GM23248 (cell line): ENCODE data around the gene ACTN4. TPM values are rescaled to one million over a fixed set of nuclear protein-coding genes. Genes with fewer than 3 reads are reported as not detected.

Experiments
- DNase-seq: peaks from one replicate; pipeline ENCODE4 v3.0.0-alpha.2; 2015
- H2AFZ ChIP-seq: fragments of 200-600 bp; sonication (generic); 2 replicates; pipeline ENCODE4 v1.6.1; 2016; ENCODE audit warnings: antibody characterized with exemption
- H3F3A ChIP-seq: fragments of 200-600 bp; sonication (generic); 2 replicates; pipeline ENCODE4 v1.6.1; 2016; ENCODE audit warnings: mild to moderate bottlenecking, antibody characterized with exemption, mixed run types; ENCODE audit not compliant: insufficient read depth
- H3K27ac ChIP-seq: fragments of 200-600 bp; sonication (generic); 2 replicates; pipeline ENCODE4 v1.5.1; 2016; ENCODE audit warnings: mild to moderate bottlenecking
- H3K27me3 ChIP-seq: fragments of 200-600 bp; sonication (generic); replicated peaks from 2 replicates; pipeline ENCODE4 v1.6.1; 2016; ENCODE audit warnings: mild to moderate bottlenecking; ENCODE audit not compliant: insufficient read depth
- H3K36me3 ChIP-seq: fragments of 200-600 bp; sonication (generic); 2 replicates; pipeline ENCODE4 v1.6.1; 2016; ENCODE audit warnings: low read depth, mild to moderate bottlenecking
- H3K4me1 ChIP-seq: fragments of 200-600 bp; sonication (generic); 2 replicates; pipeline ENCODE4 v1.6.1; 2016; ENCODE audit warnings: mild to moderate bottlenecking; ENCODE audit not compliant: insufficient read depth
- H3K4me2 ChIP-seq: fragments of 200-600 bp; sonication (generic); one replicate; pipeline ENCODE4 v1.6.1; 2016; ENCODE audit warnings: mild to moderate bottlenecking; ENCODE audit not compliant: unreplicated experiment
- H3K4me3 ChIP-seq: fragments of 200-600 bp; sonication (generic); 2 replicates; pipeline ENCODE4 v1.5.1; 2016; ENCODE audit warnings: mild to moderate bottlenecking
- H3K79me2 ChIP-seq: fragments of 200-600 bp; sonication (generic); 2 replicates; pipeline ENCODE4 v1.6.1; 2016; ENCODE audit warnings: mild to moderate bottlenecking; ENCODE audit not compliant: insufficient read depth
- H3K9ac ChIP-seq: fragments of 200-600 bp; sonication (generic); 2 replicates; pipeline ENCODE4 v1.6.1; 2016; ENCODE audit warnings: mild to moderate bottlenecking
- H3K9me2 ChIP-seq: fragments of 200-600 bp; sonication (generic); 2 replicates; pipeline ENCODE4 v1.6.1; 2016; ENCODE audit warnings: mixed run types, mild to moderate bottlenecking, moderate library complexity; ENCODE audit not compliant: insufficient read depth
- H3K9me3 ChIP-seq: fragments of 200-600 bp; sonication (generic); one replicate; pipeline ENCODE4 v1.6.1; 2017; ENCODE audit warnings: low read depth
- H4K20me1 ChIP-seq: fragments of 200-600 bp; sonication (generic); 2 replicates; pipeline ENCODE4 v1.6.0; 2016; ENCODE audit not compliant: insufficient read depth
- EZH2 ChIP-seq: fragments of 200-600 bp; sonication (generic); IDR thresholded peaks from 2 replicates; pipeline ENCODE4 v1.6.1; 2018; ENCODE audit warnings: antibody characterized with exemption, mild to moderate bottlenecking; ENCODE audit not compliant: insufficient read depth, poor library complexity, severe bottlenecking
- EZH2phosphoT487 ChIP-seq: fragments of 200-600 bp; sonication (generic); IDR thresholded peaks from 2 replicates; pipeline ENCODE4 v1.6.1; 2018; ENCODE audit warnings: antibody characterized with exemption, moderate library complexity, mild to moderate bottlenecking, low read depth; ENCODE audit not compliant: insufficient read depth
- WGBS, 2 experiments: methylation state at CpG; one replicate each; pipeline ENCODE4 v1.1.6; 2015 to 2017; ENCODE audit warnings: low lambda C conversion rate in 2 of 2, low coverage in 1 of 2; ENCODE audit errors: missing lambda C conversion rate in 2 of 2; 5-methylcytosine and 5-hydroxymethylcytosine counted together
- in situ Hi-C: fragments of 300-500 bp; cut with MboI; formaldehyde crosslinking; loops from 2 replicates; pipeline ENCODE4 v1.15.0; 2020
- polyA plus RNA-seq: library from polyadenylated mRNA; unstranded; fragments of >200 nt; fragmentation: Nextera tagmentation; extraction: Ambion mirVana; gene quantifications from 2 replicates; pipeline ENCODE4 v1.2.1, GENCODE V29; 2016
- total RNA-seq: library from RNA; depleted of rRNA; stranded (reverse); fragments of >200 nt; shearing (Covaris generic); gene quantifications from 2 replicates; pipeline ENCODE4 v1.2.3, GENCODE V29; 2014

Gene ACTN4
- total and polyA plus RNA-seq, 2 experiments from 2014 or later = 84.6 to 477 TPM

- peaks cover 80% of the 10 kb centered on the region for H3F3A ChIP-seq
- H3K4me1 ChIP-seq = peaks cover 76% of the 10 kb centered on the region
- H3K36me3 ChIP-seq = 0 out of 2 replicates have a peak, but pooled peaks cover 3% of the 10 kb centered on the region
- no peaks in the 10 kb centered on the region for H3K9me2 ChIP-seq
- H4K20me1 ChIP-seq = no peaks in the 10 kb centered on the region; the same call in 1 of the 2 replicates
- H3K79me2 ChIP-seq = peaks cover 100% of the 10 kb centered on the region
- WGBS, 2 experiments = 24 to 30% methylated on average over 10 of the region's 10 CpGs
- peak overlapping the region; percentile 36 for H3K4me3 ChIP-seq
- peak overlapping the region; percentile 74 for H3K9ac ChIP-seq
- H3K9me3 ChIP-seq = no peaks in the 10 kb centered on the region
- peak overlapping the region; percentile 91 for H3K27ac ChIP-seq
- peak overlapping the region; percentile 73 for H3K4me2 ChIP-seq
- in situ Hi-C loops = no loop called here
- peak; percentile 90 for DNase-seq
- H3K27me3 ChIP-seq = no peaks in the 10 kb centered on the region
- H2AFZ ChIP-seq = no peak overlapping the region
- TF ChIP-seq EZH2phosphoT487 = no peak
- TF ChIP-seq EZH2 = no peak
Observed at GRCh38 chr19:38666663-38667511, 19.4 kb downstream of the ACTN4 start.

- TF ChIP-seq EZH2 (no peak), EZH2phosphoT487 (no peak)
- Histone ChIP-seq H3F3A (peaks cover 73% of the 10 kb centered on the region), H3K27me3 (no peaks in the 10 kb centered on the region), H2AFZ (no peak overlapping the region), H3K27ac (peak overlapping the region; percentile 91), H3K4me1 (peaks cover 72% of the 10 kb centered on the region), H3K9me2 (no peaks in the 10 kb centered on the region), H3K4me2 (peak overlapping the region; percentile 73), H3K4me3 (peak overlapping the region; percentile 36; the same call in 1 of the 2 replicates), H3K36me3 (0 out of 2 replicates have a peak, but pooled peaks cover 3% of the 10 kb centered on the region), H3K79me2 (peaks cover 100% of the 10 kb centered on the region), H4K20me1 (no peaks in the 10 kb centered on the region; the same call in 1 of the 2 replicates), H3K9me3 (no peaks in the 10 kb centered on the region), H3K9ac (peak overlapping the region; percentile 74)
- DNase-seq = peak; percentile 88
- WGBS, 2 experiments = 10 to 14% methylated on average over 8 of the region's 8 CpGs
- in situ Hi-C loops = no loop called here
Observed at GRCh38 chr19:38667661-38668171, 20.3 kb downstream of the ACTN4 start.

- TF ChIP-seq EZH2phosphoT487 (no peak), EZH2 (no peak)
- Histone ChIP-seq H4K20me1 (peaks cover 4% of the 10 kb centered on the region; the same call in 1 of the 2 replicates), H3K9me2 (no peaks in the 10 kb centered on the region), H3K79me2 (peaks cover 96% of the 10 kb centered on the region), H3K4me3 (no peak overlapping the region), H3K9ac (no peak overlapping the region), H3K27me3 (no peaks in the 10 kb centered on the region), H3K4me2 (peak overlapping the region; percentile 18), H2AFZ (no peak overlapping the region), H3K4me1 (peaks cover 70% of the 10 kb centered on the region), H3F3A (peaks cover 79% of the 10 kb centered on the region), H3K36me3 (0 out of 2 replicates have a peak, but pooled peaks cover 3% of the 10 kb centered on the region), H3K27ac (peak overlapping the region; percentile 91), H3K9me3 (no peaks in the 10 kb centered on the region)
- in situ Hi-C loops = no loop called here
- no peak for DNase-seq
- 80 to 84% methylated on average over 5 of the region's 5 CpGs for WGBS, 2 experiments
Observed at GRCh38 chr19:38669552-38669951, 22.1 kb downstream of the ACTN4 start.

GRCh38 chr19:38670921-38671398 lies 23.5 kb downstream of the ACTN4 start:
- DNase-seq = peak; percentile 62
- Histone ChIP-seq H3K9ac (peak overlapping the region; percentile 6), H2AFZ (no peak overlapping the region), H4K20me1 (peaks cover 7% of the 10 kb centered on the region; the same call in 1 of the 2 replicates), H3K27ac (peak overlapping the region; percentile 91), H3K4me3 (no peak overlapping the region), H3K79me2 (peaks cover 96% of the 10 kb centered on the region), H3K9me3 (no peaks in the 10 kb centered on the region), H3F3A (peaks cover 83% of the 10 kb centered on the region), H3K4me2 (no peak overlapping the region), H3K9me2 (no peaks in the 10 kb centered on the region), H3K4me1 (peaks cover 69% of the 10 kb centered on the region), H3K27me3 (no peaks in the 10 kb centered on the region), H3K36me3 (0 out of 2 replicates have a peak, but pooled peaks cover 3% of the 10 kb centered on the region)
- WGBS, 2 experiments = 53 to 59% methylated on average over 3 of the region's 3 CpGs
- no peak for TF ChIP-seq EZH2
- TF ChIP-seq EZH2phosphoT487 = no peak
- in situ Hi-C loops = no loop called here
